ENCODE data around the gene EIF1. TPM values are rescaled to one million over a fixed set of nuclear protein-coding genes. Genes with fewer than 3 reads are reported as not detected.
"Not testable (repeated sequence)": the region's sequence is repeated elsewhere in the genome, so short reads cannot be mapped to it uniquely, and the experiment has no call there.

The EIF1 gene
- total RNA-seq, 1 experiment from 2014 or later, result 651 TPM

DNA sequence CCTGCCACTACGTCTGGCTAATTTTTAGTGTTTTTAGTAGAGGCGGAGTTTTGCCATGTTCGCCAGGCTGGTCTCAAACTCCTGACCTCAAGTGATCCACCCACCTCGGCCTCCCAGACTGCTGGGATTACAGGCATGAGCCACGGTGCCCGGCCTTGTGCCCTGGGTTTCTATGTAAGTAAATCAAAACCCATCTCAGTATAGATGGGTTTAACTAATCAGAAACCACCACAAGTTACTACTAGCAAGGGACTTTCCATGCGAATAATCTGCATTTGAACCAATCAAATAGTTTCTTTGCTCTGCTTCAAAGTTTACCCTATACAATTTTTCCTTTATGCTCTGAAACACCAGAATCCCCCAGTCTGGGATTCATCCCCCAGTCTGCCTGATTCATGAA, 16.5 kb upstream of the EIF1 start:
- Mint-ChIP-seq H3K27me3 (ENCODE audit: low read depth) (peaks cover 12% of the 10 kb centered on the region), H3K4me3 (no peak overlapping the region), H3K4me1 (peaks cover 23 to 27% of the 10 kb centered on the region in 2 experiments), H3K9me3 (peaks cover 0 to 2% of the 10 kb centered on the region in 2 experiments; a peak in 1 of 5 replicates), H3K27ac (peak overlapping the region in 1 of 3 experiments; percentile 40; a peak in 2 of 7 replicates), H3K36me3 (ENCODE audit: insufficient read depth in 1 of 3, low read depth in 3 of 3) (no peaks in the 10 kb centered on the region; a peak in 1 of 7 replicates)
- TF ChIP-seq, protein P1, sequence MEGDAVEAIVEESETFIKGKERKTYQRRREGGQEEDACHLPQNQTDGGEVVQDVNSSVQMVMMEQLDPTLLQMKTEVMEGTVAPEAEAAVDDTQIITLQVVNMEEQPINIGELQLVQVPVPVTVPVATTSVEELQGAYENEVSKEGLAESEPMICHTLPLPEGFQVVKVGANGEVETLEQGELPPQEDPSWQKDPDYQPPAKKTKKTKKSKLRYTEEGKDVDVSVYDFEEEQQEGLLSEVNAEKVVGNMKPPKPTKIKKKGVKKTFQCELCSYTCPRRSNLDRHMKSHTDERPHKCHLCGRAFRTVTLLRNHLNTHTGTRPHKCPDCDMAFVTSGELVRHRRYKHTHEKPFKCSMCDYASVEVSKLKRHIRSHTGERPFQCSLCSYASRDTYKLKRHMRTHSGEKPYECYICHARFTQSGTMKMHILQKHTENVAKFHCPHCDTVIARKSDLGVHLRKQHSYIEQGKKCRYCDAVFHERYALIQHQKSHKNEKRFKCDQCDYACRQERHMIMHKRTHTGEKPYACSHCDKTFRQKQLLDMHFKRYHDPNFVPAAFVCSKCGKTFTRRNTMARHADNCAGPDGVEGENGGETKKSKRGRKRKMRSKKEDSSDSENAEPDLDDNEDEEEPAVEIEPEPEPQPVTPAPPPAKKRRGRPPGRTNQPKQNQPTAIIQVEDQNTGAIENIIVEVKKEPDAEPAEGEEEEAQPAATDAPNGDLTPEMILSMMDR (conservative IDR thresholded peaks at IDR 0.05), result no peak
- H3K4me2 ChIP-seq (ENCODE audit: insufficient read depth, insufficient read length, low read length), result no peak overlapping the region
- no peaks in the 10 kb centered on the region for H4K20me1 ChIP-seq (ENCODE audit: control insufficient read depth, insufficient read depth, insufficient read length)
- no peak overlapping the region for H4K91ac ChIP-seq (ENCODE audit: insufficient read length, low read depth, low read length)
- WGBS (ENCODE audit: extremely low coverage, insufficient read length, low lambda C conversion rate), result no CpG with 5 or more reads among the region's 7 CpGs
- H2BK120ac ChIP-seq (ENCODE audit: low read depth, low read length, poor library complexity, severe bottlenecking), result no peak overlapping the region
- no peak overlapping the region for H4K8ac ChIP-seq (replicated peaks; ENCODE audit: insufficient read length, low read depth, low read length)
- H3K79me1 ChIP-seq (ENCODE audit: insufficient read depth, low read depth, low read length, poor library complexity, severe bottlenecking), result no peaks in the 10 kb centered on the region
- no peak overlapping the region for H3K27ac ChIP-seq (ENCODE audit: insufficient read length, low read depth, low read length)
- H4K5ac ChIP-seq (ENCODE audit: insufficient read length, low read depth, low read length), result no peak overlapping the region
- peaks cover 3% of the 10 kb centered on the region; the same call in 1 of the 2 replicates for H3K4me1 ChIP-seq (ENCODE audit: insufficient read depth, low read length)
- H3T11ph ChIP-seq (ENCODE audit: low read length), result no peak overlapping the region
- H3K27me3 ChIP-seq (ENCODE audit: insufficient read depth, low read length), result no peaks in the 10 kb centered on the region
- H3K9me3 ChIP-seq (ENCODE audit: control insufficient read depth, low read depth, low read length), result no peaks in the 10 kb centered on the region
- no peak overlapping the region for H3K14ac ChIP-seq (ENCODE audit: insufficient read depth, low read length)
- no peak overlapping the region for H3K4ac ChIP-seq (ENCODE audit: low read depth, low read length)
- no peak overlapping the region for H2AFZ ChIP-seq (ENCODE audit: low read length)
- peaks cover 3% of the 10 kb centered on the region for H3K23me2 ChIP-seq (ENCODE audit: insufficient read length, low read depth, low read length, poor library complexity, severe bottlenecking)
- H2BK5ac ChIP-seq (ENCODE audit: insufficient read length, low read length), result no peak overlapping the region
- H3K56ac ChIP-seq (ENCODE audit: insufficient read length, low read depth, low read length), result no peak overlapping the region
- no peak overlapping the region for H2BK20ac ChIP-seq (ENCODE audit: low read depth, low read length, poor library complexity, severe bottlenecking)
- no peak overlapping the region for H2AK5ac ChIP-seq (ENCODE audit: insufficient read length, low read length)
- no peak overlapping the region for H2BK15ac ChIP-seq (ENCODE audit: low read depth, low read length)
- no peak overlapping the region for H2BK12ac ChIP-seq (ENCODE audit: insufficient read length, low read depth, low read length)
- H3K18ac ChIP-seq (ENCODE audit: insufficient read length, low read depth, low read length), result no peak overlapping the region
- H3K9ac ChIP-seq (ENCODE audit: extremely low read depth, insufficient read length, low read length), result no peak overlapping the region
- no peak for DNase-seq
- no peaks in the 10 kb centered on the region for H3K79me2 ChIP-seq (ENCODE audit: insufficient read depth, low read length)
- H3K23ac ChIP-seq (ENCODE audit: insufficient read length, low read depth, low read length), result no peak overlapping the region

DNA sequence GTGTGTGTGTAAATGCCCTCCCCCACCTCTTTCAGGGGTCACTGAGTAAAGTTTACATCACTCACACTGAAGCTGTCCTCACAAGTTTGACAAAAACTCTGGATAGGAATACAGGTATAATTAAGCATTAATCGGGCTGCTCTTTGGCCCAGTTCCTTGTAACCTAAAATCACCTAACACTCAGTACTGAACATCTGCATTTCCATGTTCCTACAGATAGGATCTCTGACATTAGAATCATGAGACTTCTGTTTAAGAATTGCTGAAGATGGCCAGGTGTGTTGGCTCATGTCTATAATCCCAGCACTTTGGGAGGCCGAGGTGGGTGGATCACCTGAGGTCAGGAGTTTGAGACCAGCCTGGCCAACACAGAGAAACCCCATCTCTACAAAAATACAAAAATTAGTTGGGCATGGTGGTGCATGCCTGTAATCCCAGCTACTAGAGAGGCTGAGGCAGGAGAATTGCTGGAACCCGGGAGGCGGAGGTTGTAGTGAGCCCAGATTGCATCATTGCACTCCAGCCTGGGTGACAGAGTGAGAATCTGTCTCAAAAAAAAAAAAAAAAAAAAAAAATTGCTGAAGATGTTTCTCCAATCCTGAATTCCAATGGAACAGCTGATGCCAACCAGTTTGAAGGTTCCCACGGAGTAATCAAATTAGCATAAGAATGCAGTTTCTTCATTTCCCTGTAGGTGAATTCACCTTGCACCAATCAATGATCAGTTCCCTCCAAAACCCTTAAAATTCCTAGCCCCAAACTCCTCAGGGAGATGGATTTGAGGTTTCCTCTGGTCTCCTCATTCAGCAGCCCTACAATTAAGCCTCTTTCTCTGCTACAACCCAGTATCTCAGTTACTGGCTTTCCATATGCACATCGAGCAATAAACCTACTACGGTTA, 13.3 kb upstream of the EIF1 start:
- H3K23ac ChIP-seq (ENCODE audit: insufficient read length, low read depth, low read length); H4K91ac ChIP-seq (ENCODE audit: insufficient read length, low read depth, low read length); H3K9ac ChIP-seq (ENCODE audit: extremely low read depth, insufficient read length, low read length); H3K4me1 ChIP-seq (ENCODE audit: insufficient read depth, low read length); H3K36me3 Mint-ChIP-seq (ENCODE audit: insufficient read depth in 1 of 3, low read depth in 3 of 3); DNase-seq; H3K23me2 ChIP-seq (ENCODE audit: insufficient read length, low read depth, low read length, poor library complexity, severe bottlenecking); H2BK12ac ChIP-seq (ENCODE audit: insufficient read length, low read depth, low read length); H2BK5ac ChIP-seq (ENCODE audit: insufficient read length, low read length); H3K27me3 Mint-ChIP-seq (ENCODE audit: low read depth); H4K8ac ChIP-seq (replicated peaks; ENCODE audit: insufficient read length, low read depth, low read length); H3T11ph ChIP-seq (ENCODE audit: low read length); H3K79me1 ChIP-seq (ENCODE audit: insufficient read depth, low read depth, low read length, poor library complexity, severe bottlenecking); H3K4ac ChIP-seq (ENCODE audit: low read depth, low read length); H3K27me3 ChIP-seq (ENCODE audit: insufficient read depth, low read length); H3K56ac ChIP-seq (ENCODE audit: insufficient read length, low read depth, low read length); H3K27ac ChIP-seq (ENCODE audit: insufficient read length, low read depth, low read length); H2BK20ac ChIP-seq (ENCODE audit: low read depth, low read length, poor library complexity, severe bottlenecking); H2BK15ac ChIP-seq (ENCODE audit: low read depth, low read length); H3K79me2 ChIP-seq (ENCODE audit: insufficient read depth, low read length); H3K9me3 ChIP-seq (ENCODE audit: control insufficient read depth, low read depth, low read length); H3K9me3 Mint-ChIP-seq; H4K5ac ChIP-seq (ENCODE audit: insufficient read length, low read depth, low read length); H2AFZ ChIP-seq (ENCODE audit: low read length); H3K14ac ChIP-seq (ENCODE audit: insufficient read depth, low read length); H4K20me1 ChIP-seq (ENCODE audit: control insufficient read depth, insufficient read depth, insufficient read length); H2AK5ac ChIP-seq (ENCODE audit: insufficient read length, low read length): not testable (repeated sequence)
- Mint-ChIP-seq H3K4me1 (peaks cover 23 to 41% of the 10 kb centered on the region in 2 experiments), H3K27ac (peak overlapping the region in 2 of 3 experiments; percentile 81 to 92; a peak in 5 of 7 replicates), H3K4me3 (peak overlapping the region in 1 of 2 experiments; percentile 52; a peak in 2 of 5 replicates)
- peak overlapping the region; percentile 35 for H3K18ac ChIP-seq (ENCODE audit: insufficient read length, low read depth, low read length)
- H3K4me2 ChIP-seq (ENCODE audit: insufficient read depth, insufficient read length, low read length), result peak overlapping the region; percentile 22
- WGBS (ENCODE audit: extremely low coverage, insufficient read length, low lambda C conversion rate), result no CpG with 5 or more reads among the region's 7 CpGs
- H2BK120ac ChIP-seq (ENCODE audit: low read depth, low read length, poor library complexity, severe bottlenecking), result peak overlapping the region; percentile 57
